K562 (cell line): ENCODE results near the gene C16orf96. TPM values are rescaled to one million over a fixed set of nuclear protein-coding genes. Genes with fewer than 3 reads are reported as not detected.

Experiments used
- ARID1B ChIP-seq: fragments of 450-650 bp; IDR thresholded peaks from 2 replicates; pipeline ENCODE4 v1.6.1; 2016; ENCODE audit warnings: antibody characterized with exemption, mild to moderate bottlenecking, inconsistent platforms
- ETV1 ChIP-seq: fragments of 450-650 bp; conservative IDR thresholded peaks from 2 replicates; pipeline ENCODE4 v1.6.1; 2016; ENCODE audit warnings: missing genetic modification characterization, control low read depth, low read depth, missing compliant biosample characterization
- HES1 ChIP-seq: fragments of 450-650 bp; IDR thresholded peaks from 2 replicates; pipeline ENCODE4 v1.6.1; 2016; ENCODE audit warnings: low read depth, mild to moderate bottlenecking, moderate library complexity
- KLF6 ChIP-seq: fragments of 250-450 bp; sonication (Bioruptor Pico); IDR thresholded peaks from 2 replicates; pipeline ENCODE4 v1.4.0; 2020; ENCODE audit warnings: mild to moderate bottlenecking, moderate library complexity, borderline replicate concordance
- MGA ChIP-seq: fragments of 450-650 bp; IDR thresholded peaks from 2 replicates; pipeline ENCODE4 v1.6.1; 2016; ENCODE audit warnings: mild to moderate bottlenecking, moderate library complexity
- NCOA6 ChIP-seq: fragments of 450-650 bp; IDR thresholded peaks from 2 replicates; pipeline ENCODE4 v1.6.1; 2017; ENCODE audit warnings: mild to moderate bottlenecking
- NELFE ChIP-seq: IDR thresholded peaks from 2 replicates; pipeline ENCODE4 v1.6.1; 2011; ENCODE audit warnings: mild to moderate bottlenecking; ENCODE audit not compliant: insufficient read depth, insufficient read length
- PHF20 ChIP-seq: fragments of 450-650 bp; IDR thresholded peaks from 2 replicates; pipeline ENCODE4 v1.6.1; 2018; ENCODE audit not compliant: partially characterized antibody
- SNAPC5 ChIP-seq: fragments of 250-450 bp; sonication (Bioruptor Pico); IDR thresholded peaks from 2 replicates; pipeline ENCODE4 v1.8.0; 2021; ENCODE audit warnings: moderate library complexity, mild to moderate bottlenecking, inconsistent platforms
- TRIM28 ChIP-seq: fragments of 450-650 bp; IDR thresholded peaks from 2 replicates; pipeline ENCODE4 v1.6.1; 2017
- U2AF2 ChIP-seq: fragments of 200-400 bp; formaldehyde crosslinking; optimal IDR thresholded peaks from 2 replicates; pipeline ENCODE3; 2017; ENCODE audit warnings: low read depth, mild to moderate bottlenecking, low read length
- ZBTB7A ChIP-seq: IDR thresholded peaks from 2 replicates; pipeline ENCODE4 v1.6.1; 2011; ENCODE audit warnings: low read depth, mild to moderate bottlenecking, low read length, moderate library complexity, borderline replicate concordance; ENCODE audit not compliant: control insufficient read depth
- ZNF133 ChIP-seq: fragments of 250-450 bp; sonication (Bioruptor Pico); IDR thresholded peaks from 2 replicates; pipeline ENCODE4 v1.4.0; 2020; ENCODE audit warnings: mild to moderate bottlenecking
- ZNF280A ChIP-seq: fragments of 450-650 bp; IDR thresholded peaks from 2 replicates; pipeline ENCODE4 v1.6.1; 2018; ENCODE audit warnings: mild to moderate bottlenecking, low read depth; ENCODE audit not compliant: partially characterized antibody
- polyA plus RNA-seq, 8 experiments: library from polyadenylated mRNA; depleted of rRNA in 4 of 8; stranded (reverse) in 5 of 8; unstranded in 3 of 8; fragments of >200 nt; fragmentation: Nextera tagmentation in 2 of 8; fragmentation: Illumina TruSeq in 1 of 8; extraction: Ambion mirVana in 2 of 8; extraction: Trizol in 1 of 8; gene quantifications; 2 replicates each; pipeline versions ENCODE4 v1.2.1 to v1.2.3, GENCODE V29; 2011 to 2014; ENCODE audit warnings: inconsistent platforms in 1 of 8, missing spikeins in 1 of 8
- total RNA-seq, 7 experiments: library from RNA; depleted of rRNA in 6 of 7; stranded (reverse); fragments of >200 nt in 6 of 7; fragmentation: Illumina TruSeq in 2 of 7; extraction: Trizol in 2 of 7; gene quantifications; 2 replicates each; pipeline versions ENCODE4 v1.2.1 to v1.2.3, GENCODE V29; 2011 to 2021; ENCODE audit warnings: low replicate concordance in 1 of 7

The C16orf96 gene
- total and polyA plus RNA-seq, 9 of the 15 experiments (the other 6 are each of a cell fraction or from before 2014, with no cell fraction given) = not detected

GRCh38 chr16:4624015-4624826, 68.1 kb downstream of the C16orf96 start, which contains the start of gene MGRN1 (continued):
- TF ChIP-seq MGA (peak; percentile 96), PHF20 (peak; percentile 61), HES1 (no peak), TRIM28 (no peak), ZBTB7A (peak; percentile 52; the same call in 1 of the 2 replicates), ETV1 (tag) (peak; percentile 48), SNAPC5 (no peak), ARID1B (peak; percentile 34; the same call in 1 of the 2 replicates), U2AF2 (no peak), NCOA6 (no peak), NELFE (no peak), KLF6 (CRISPR knock-in tag) (no peak), ZNF280A (no peak), ZNF133 (CRISPR knock-in tag) (no peak)
